HCT116 (cell line): ENCODE results near the gene PERCC1. TPM values are rescaled to one million over a fixed set of nuclear protein-coding genes. Genes with fewer than 3 reads are reported as not detected.

Source experiments
- ATAC-seq: fragments of 200-7000 bp; cut with Tn5 transposase; 2 replicates; pipeline ENCODE4 v1.9.1; 2020; ENCODE audit warnings: mild to moderate bottlenecking, moderate library complexity
- BruUV-seq: library from RNA; stranded (reverse); fragments of 400-500 nt; replicated peaks from 2 replicates; lab custom pipeline; 2021; lab: Mats Ljungman, UMichigan
- CTCF ChIA-PET: fragments of 300-600 bp; sonication (Branson Sonifier 250); formaldehyde crosslinking; loops from one replicate; lab custom pipeline; 2021; ENCODE audit warnings: antibody characterized with exemption; lab: Charles Lee
- POLR2A ChIA-PET: fragments of 300-600, 350-600 bp; sonication (Branson Sonifier 250); formaldehyde crosslinking; loops from one replicate; lab custom pipeline; 2021; ENCODE audit warnings: antibody characterized with exemption; lab: Charles Lee
- RAD21 ChIA-PET, 2 experiments: fragments of 300-600 bp; sonication (Branson Sonifier 250); formaldehyde crosslinking; loops; one replicate each; lab custom pipeline; 2023; ENCODE audit warnings: low total read pairs in 2 of 2; ENCODE audit not compliant: uncharacterized antibody in 2 of 2, unreplicated experiment in 2 of 2, low non-redundant PET in 1 of 2; lab: Charles Lee
- DNase-seq: peaks from one replicate; pipeline ENCODE4 v3.0.0-alpha.2; 2010; ENCODE audit warnings: low read depth, low spot score
- H2AFZ ChIP-seq: fragments of 200-600 bp; shearing (Covaris generic), sonication (generic); 2 replicates; pipeline ENCODE4 v1.6.1; 2017; ENCODE audit warnings: low read depth, mixed run types, mixed read lengths, antibody characterized with exemption, low read length; ENCODE audit not compliant: poor library complexity, severe bottlenecking
- H3K27ac ChIP-seq: 2 replicates; pipeline ENCODE4 v1.5.1; 2012; ENCODE audit warnings: low read depth, low read length
- H3K27me3 ChIP-seq: fragments of 200-600 bp; sonication (generic); 2 replicates; pipeline ENCODE4 v1.6.1; 2016; ENCODE audit warnings: mixed run types, low read length, mixed read lengths; ENCODE audit not compliant: insufficient read depth
- H3K36me3 ChIP-seq, 2 experiments: fragments of 200-500 bp in 1 of 2; fragments of 200-600 bp in 1 of 2; sonication (Bioruptor generic) in 1 of 2; sonication (generic) in 1 of 2; 2 replicates each; pipeline versions ENCODE4 v1.5.1 to v1.6.1; 2014 to 2016; ENCODE audit warnings: low read length in 2 of 2, inconsistent platforms in 1 of 2, mixed read lengths in 1 of 2, mixed run types in 1 of 2; ENCODE audit not compliant: insufficient read depth in 2 of 2, control insufficient read depth in 1 of 2
- H3K4me1 ChIP-seq, 2 experiments: fragments of 200-600 bp in 1 of 2; sonication (generic) in 1 of 2; 2 replicates each; pipeline versions ENCODE4 v1.5.1 to v1.6.1; 2012 to 2017; ENCODE audit warnings: low read length in 2 of 2, inconsistent platforms in 1 of 2, mild to moderate bottlenecking in 1 of 2, mixed read lengths in 1 of 2, mixed run types in 1 of 2, moderate library complexity in 1 of 2; ENCODE audit not compliant: insufficient read depth in 2 of 2, control insufficient read depth in 1 of 2
- H3K4me2 ChIP-seq: fragments of 200-600 bp; sonication (generic); 2 replicates; pipeline ENCODE4 v1.6.1; 2017; ENCODE audit warnings: mixed run types, low read length, mixed read lengths
- H3K4me3 ChIP-seq, 2 experiments: fragments of 200-600 bp in 1 of 2; sonication (generic) in 1 of 2; replicated peaks in 1 of 2; 2 replicates each; pipeline ENCODE4 v1.5.1; 2011 to 2016; ENCODE audit warnings: low read length in 2 of 2, control low read depth in 1 of 2, low read depth in 1 of 2, mild to moderate bottlenecking in 1 of 2, mixed read lengths in 1 of 2, mixed run types in 1 of 2
- H3K79me2 ChIP-seq: fragments of 200-600 bp; sonication (generic); 2 replicates; pipeline ENCODE4 v1.6.1; 2017; ENCODE audit warnings: mild to moderate bottlenecking, mixed run types, low read length, moderate library complexity, mixed read lengths; ENCODE audit not compliant: insufficient read depth
- H3K9ac ChIP-seq: fragments of 200-600 bp; sonication (generic); 2 replicates; pipeline ENCODE4 v1.6.1; 2016; ENCODE audit warnings: low read length, mixed read lengths
- H3K9me2 ChIP-seq: fragments of 200-600 bp; sonication (generic), shearing (Covaris generic); 2 replicates; pipeline ENCODE4 v1.6.1; 2017; ENCODE audit warnings: mixed run types, mild to moderate bottlenecking, moderate library complexity; ENCODE audit not compliant: insufficient read depth
- H3K9me3 ChIP-seq, 2 experiments: fragments of 200-500 bp in 1 of 2; fragments of 200-600 bp in 1 of 2; sonication (Bioruptor generic) in 1 of 2; sonication (generic) in 1 of 2; 2 replicates each; pipeline ENCODE4 v1.6.1; 2014 to 2017; ENCODE audit warnings: low read length in 2 of 2, mixed read lengths in 2 of 2, inconsistent platforms in 1 of 2, low read depth in 1 of 2, mild to moderate bottlenecking in 1 of 2, mixed run types in 1 of 2, moderate library complexity in 1 of 2; ENCODE audit not compliant: control insufficient read depth in 1 of 2, insufficient read depth in 1 of 2
- H4K20me1 ChIP-seq: fragments of 200-600 bp; sonication (generic), shearing (Covaris generic); 2 replicates; pipeline ENCODE4 v1.6.1; 2017; ENCODE audit warnings: mixed run types, mild to moderate bottlenecking, moderate library complexity; ENCODE audit not compliant: insufficient read depth
- ATF3 ChIP-seq: IDR thresholded peaks from 2 replicates; pipeline ENCODE4 v1.6.1; 2012
- ELF1 ChIP-seq: IDR thresholded peaks from 2 replicates; pipeline ENCODE4 v1.6.1; 2012; ENCODE audit warnings: low read depth, borderline replicate concordance
- EZH2phosphoT487 ChIP-seq: fragments of 200-600 bp; IDR thresholded peaks from 2 replicates; pipeline ENCODE4 v1.6.1; 2018; ENCODE audit warnings: antibody characterized with exemption, borderline replicate concordance
- JUND ChIP-seq: IDR thresholded peaks from 2 replicates; pipeline ENCODE4 v1.6.1; 2012
- POLR2AphosphoS5 ChIP-seq: IDR thresholded peaks from 2 replicates; pipeline ENCODE4 v1.6.1; 2011; ENCODE audit warnings: mild to moderate bottlenecking, low read depth, low read length, moderate library complexity
- RAD21 ChIP-seq: IDR thresholded peaks from 2 replicates; pipeline ENCODE4 v1.6.1; 2012; ENCODE audit warnings: low read depth, mild to moderate bottlenecking
- YY1 ChIP-seq: IDR thresholded peaks from 2 replicates; pipeline ENCODE4 v1.6.1; 2011; ENCODE audit warnings: low read length, low read depth, moderate library complexity, mild to moderate bottlenecking; ENCODE audit not compliant: insufficient replicate concordance; ENCODE audit errors: extremely low read depth
- ZBTB33 ChIP-seq: IDR thresholded peaks from 2 replicates; pipeline ENCODE4 v1.6.1; 2011; ENCODE audit warnings: mild to moderate bottlenecking, low read length, moderate library complexity; ENCODE audit not compliant: insufficient replicate concordance; ENCODE audit errors: extremely low read depth
- intact Hi-C: fragments of 100-400 bp; cut with micrococcal nuclease; formaldehyde crosslinking; loops from 2 replicates; pipeline ENCODE4 v1.10.0; 2022
- total RNA-seq: library from RNA; stranded (reverse); gene quantifications from one replicate; pipeline ENCODE4 v1.2.1, GENCODE V29; 2021; ENCODE audit not compliant: unreplicated experiment
- TF ChIP-seq, protein P1 (sequence below), 3 experiments: fragments of 200-600 bp in 1 of 3; sonication (generic) in 1 of 3; IDR thresholded peaks in 2 of 3; conservative IDR thresholded peaks in 1 of 3; 2 replicates each; pipeline ENCODE4 v1.5.1; 2012 to 2017; ENCODE audit warnings: low read depth in 2 of 3, low read length in 2 of 3, antibody characterized with exemption in 1 of 3, borderline replicate concordance in 1 of 3, control low read depth in 1 of 3, mild to moderate bottlenecking in 1 of 3, mixed read lengths in 1 of 3, mixed run types in 1 of 3, moderate library complexity in 1 of 3; ENCODE audit not compliant: insufficient read depth in 1 of 3

The PERCC1 gene
- total RNA-seq, 1 experiment from 2014 or later = not detected

- intact Hi-C loops = no loop called here
- no peaks in the 10 kb centered on the region for H3K9me2 ChIP-seq
- no peaks in the 10 kb centered on the region for H3K4me1 ChIP-seq
- no peak overlapping the region for H3K4me2 ChIP-seq
- BruUV-seq = no TSS peak
- no peak for ATAC-seq
- no peak overlapping the region for H3K4me3 ChIP-seq
- no peaks in the 10 kb centered on the region for H3K36me3 ChIP-seq
- RAD21 ChIA-PET = no interaction called here
- CTCF ChIA-PET = no interaction called here
- H2AFZ ChIP-seq = no peak overlapping the region
- H3K79me2 ChIP-seq = no peaks in the 10 kb centered on the region
- POLR2A ChIA-PET = no interaction called here
- no peak for DNase-seq
- no peaks in the 10 kb centered on the region for H3K27me3 ChIP-seq
- H4K20me1 ChIP-seq = no peaks in the 10 kb centered on the region
- H3K9ac ChIP-seq = no peak overlapping the region
- H3K9me3 ChIP-seq = no peaks in the 10 kb centered on the region
- TF ChIP-seq POLR2AphosphoS5 (no peak), RAD21 (no peak), ELF1 (no peak), YY1 (no peak), EZH2phosphoT487 (no peak), ATF3 (no peak), JUND (no peak), ZBTB33 (no peak)
- TF ChIP-seq, protein P1, sequence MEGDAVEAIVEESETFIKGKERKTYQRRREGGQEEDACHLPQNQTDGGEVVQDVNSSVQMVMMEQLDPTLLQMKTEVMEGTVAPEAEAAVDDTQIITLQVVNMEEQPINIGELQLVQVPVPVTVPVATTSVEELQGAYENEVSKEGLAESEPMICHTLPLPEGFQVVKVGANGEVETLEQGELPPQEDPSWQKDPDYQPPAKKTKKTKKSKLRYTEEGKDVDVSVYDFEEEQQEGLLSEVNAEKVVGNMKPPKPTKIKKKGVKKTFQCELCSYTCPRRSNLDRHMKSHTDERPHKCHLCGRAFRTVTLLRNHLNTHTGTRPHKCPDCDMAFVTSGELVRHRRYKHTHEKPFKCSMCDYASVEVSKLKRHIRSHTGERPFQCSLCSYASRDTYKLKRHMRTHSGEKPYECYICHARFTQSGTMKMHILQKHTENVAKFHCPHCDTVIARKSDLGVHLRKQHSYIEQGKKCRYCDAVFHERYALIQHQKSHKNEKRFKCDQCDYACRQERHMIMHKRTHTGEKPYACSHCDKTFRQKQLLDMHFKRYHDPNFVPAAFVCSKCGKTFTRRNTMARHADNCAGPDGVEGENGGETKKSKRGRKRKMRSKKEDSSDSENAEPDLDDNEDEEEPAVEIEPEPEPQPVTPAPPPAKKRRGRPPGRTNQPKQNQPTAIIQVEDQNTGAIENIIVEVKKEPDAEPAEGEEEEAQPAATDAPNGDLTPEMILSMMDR (IDR thresholded peaks at IDR 0.05 in 2 of 3, conservative IDR thresholded peaks at IDR 0.05 in 1 of 3; ENCODE audit: borderline replicate concordance in 1 of 3, insufficient read depth in 1 of 3, low read depth in 2 of 3, low read length in 2 of 3) = no peak
- TF ChIP-seq, all 23 proteins: peak for 0
- no peak overlapping the region for H3K27ac ChIP-seq
Observed at GRCh38 chr16:1398826-1399581, 31.9 kb upstream of the PERCC1 start.
